IgD-negative memory B cell (primary cell): Measurements from ENCODE around the gene WDR76. TPM values are rescaled to one million over a fixed set of nuclear protein-coding genes. Genes with fewer than 3 reads are reported as not detected.
"Not testable (repeated sequence)": the region's sequence is repeated elsewhere in the genome, so short reads cannot be mapped to it uniquely, and the experiment has no call there.

Experiments used
- H3K27ac Mint-ChIP-seq, 3 donors: one replicate each; pipeline ENCODE4 v1.8.0; 2020 to 2022; ENCODE audit warnings: mild to moderate bottlenecking in 3 of 3, mixed read lengths in 3 of 3, moderate library complexity in 1 of 3
- H3K27me3 Mint-ChIP-seq: one replicate; pipeline ENCODE4 v1.8.0; 2021; ENCODE audit warnings: mixed read lengths
- H3K36me3 Mint-ChIP-seq: one replicate; pipeline ENCODE4 v1.8.0; 2020; ENCODE audit warnings: mild to moderate bottlenecking, mixed read lengths
- H3K4me1 Mint-ChIP-seq, 3 donors: one replicate each; pipeline ENCODE4 v1.8.0; 2020 to 2022; ENCODE audit warnings: mixed read lengths in 3 of 3, mild to moderate bottlenecking in 1 of 3
- H3K4me3 Mint-ChIP-seq, 4 donors: one replicate each; pipeline ENCODE4 v1.8.0; 2020 to 2022; ENCODE audit warnings: mild to moderate bottlenecking in 4 of 4, mixed read lengths in 4 of 4, moderate library complexity in 3 of 4
- H3K9me3 Mint-ChIP-seq, 3 donors: one replicate each; pipeline ENCODE4 v1.8.0; 2020 to 2021; ENCODE audit warnings: mixed read lengths in 3 of 3, mild to moderate bottlenecking in 1 of 3
- polyA plus RNA-seq: library from polyadenylated mRNA; unstranded; fragments of 300-500 nt; fragmentation: Illumina TruSeq; gene quantifications from one replicate; pipeline ENCODE4 v1.2.3, GENCODE V29; 2021

Gene WDR76
- polyA plus RNA-seq, 1 donor from 2014 or later: 6.8 TPM

- Mint-ChIP-seq H3K9me3 (no peaks in the 10 kb centered on the region), H3K27me3 (no peaks in the 10 kb centered on the region), H3K4me1 (peaks cover 24 to 35% (median 32%) of the 10 kb centered on the region in 3 donors), H3K36me3 (peaks cover 19% of the 10 kb centered on the region), H3K4me3 (peak within 1 kb of the TSS; percentile 94 to 100 (median 100)), H3K27ac (peak within 1 kb of the TSS; percentile 89 to 99 (median 99))
These were observed 26.3 kb upstream of the WDR76 start, which contains the start of gene HYPK for GRCh38 chr15:43800286-43801141. Gene HYPK, plus strand, starts transcription at chr15:43800599. Its CDS starts 24 bp downstream, at chr15:43800623.

- H3K4me3 Mint-ChIP-seq, H3K27ac Mint-ChIP-seq, H3K27me3 Mint-ChIP-seq, H3K9me3 Mint-ChIP-seq: not testable (repeated sequence)
- Mint-ChIP-seq H3K4me1 (peaks cover 25 to 35% (median 29%) of the 10 kb centered on the region in 3 donors), H3K36me3 (peaks cover 20% of the 10 kb centered on the region)
These were observed 24.1 kb upstream of the WDR76 start for GRCh38 chr15:43802676-43803075.

GRCh38 chr15:43808435-43808950, 18.3 kb upstream of the WDR76 start:
- Mint-ChIP-seq H3K9me3 (no peaks in the 10 kb centered on the region), H3K27ac (peak overlapping the region; percentile 82 to 94 (median 88)), H3K4me3 (peak overlapping the region in 3 of 4 donors; percentile 44 to 81 (median 71)), H3K36me3 (peaks cover 12% of the 10 kb centered on the region), H3K27me3 (no peaks in the 10 kb centered on the region), H3K4me1 (peaks cover 17 to 32% (median 18%) of the 10 kb centered on the region in 3 donors)

- H3K27ac Mint-ChIP-seq: peak overlapping the region; percentile 82 to 94 (median 88)
- peak overlapping the region; percentile 32 to 83 (median 62) for H3K4me3 Mint-ChIP-seq
- no peaks in the 10 kb centered on the region for H3K9me3 Mint-ChIP-seq
- peaks cover 17 to 32% (median 18%) of the 10 kb centered on the region in 3 donors for H3K4me1 Mint-ChIP-seq
- H3K27me3 Mint-ChIP-seq: no peaks in the 10 kb centered on the region
- H3K36me3 Mint-ChIP-seq: peaks cover 12% of the 10 kb centered on the region
These were observed 17.7 kb upstream of the WDR76 start for GRCh38 chr15:43808960-43809678.

GRCh38 chr15:43815064-43815463, 11.7 kb upstream of the WDR76 start:
- not testable (repeated sequence) for H3K4me3 Mint-ChIP-seq, H3K27me3 Mint-ChIP-seq, H3K4me1 Mint-ChIP-seq, H3K9me3 Mint-ChIP-seq, H3K36me3 Mint-ChIP-seq
- H3K27ac Mint-ChIP-seq: peak overlapping the region in 1 of 3 donors; percentile 40

- H3K9me3 Mint-ChIP-seq: no peaks in the 10 kb centered on the region
- H3K4me3 Mint-ChIP-seq: peak overlapping the region in 3 of 4 donors; percentile 43 to 89 (median 79)
- H3K4me1 Mint-ChIP-seq: peaks cover 17 to 24% (median 18%) of the 10 kb centered on the region in 3 donors
- peak overlapping the region in 1 of 3 donors; percentile 85 for H3K27ac Mint-ChIP-seq
- no peaks in the 10 kb centered on the region for H3K36me3 Mint-ChIP-seq
- H3K27me3 Mint-ChIP-seq: no peaks in the 10 kb centered on the region
These were observed 5.3 kb upstream of the WDR76 start for GRCh38 chr15:43821505-43821904.

- H3K4me1 Mint-ChIP-seq: peaks cover 34 to 41% (median 35%) of the 10 kb centered on the region in 3 donors
- peak within 1 kb of the TSS; percentile 79 to 98 (median 97) for H3K27ac Mint-ChIP-seq
- H3K36me3 Mint-ChIP-seq: no peaks in the 10 kb centered on the region
- H3K9me3 Mint-ChIP-seq: no peaks in the 10 kb centered on the region
- no peaks in the 10 kb centered on the region for H3K27me3 Mint-ChIP-seq
- peak within 1 kb of the TSS; percentile 94 to 100 (median 98) for H3K4me3 Mint-ChIP-seq
These were observed 2.2 kb upstream of the WDR76 start, which contains the start of gene MFAP1 for GRCh38 chr15:43824302-43825246. Gene MFAP1, minus strand, starts transcription at chr15:43824690. Its CDS starts 121 bp downstream, at chr15:43824569.

- H3K4me1 Mint-ChIP-seq: peaks cover 35 to 48% (median 39%) of the 10 kb centered on the region in 3 donors
- H3K27me3 Mint-ChIP-seq, H3K9me3 Mint-ChIP-seq: not testable (repeated sequence)
These were observed 1.5 kb upstream of the WDR76 start for GRCh38 chr15:43825305-43825704.

GRCh38 chr15:43826029-43826507, 734 bp upstream of the WDR76 start:
- Mint-ChIP-seq H3K9me3 (no peaks in the 10 kb centered on the region), H3K27ac (peak overlapping the region in 2 of 3 donors; percentile 39 to 43), H3K4me1 (peaks cover 33 to 51% (median 39%) of the 10 kb centered on the region in 3 donors), H3K4me3 (peak overlapping the region; percentile 89 to 96 (median 94)), H3K36me3 (no peaks in the 10 kb centered on the region), H3K27me3 (no peaks in the 10 kb centered on the region)

More at GRCh38 chr15:43825305-43825704, 1.5 kb upstream of the WDR76 start:
- not testable (repeated sequence) for H3K36me3 Mint-ChIP-seq
- Mint-ChIP-seq H3K27ac (peak overlapping the region in 1 of 3 donors; percentile 31), H3K4me3 (peak overlapping the region in 2 of 4 donors; percentile 58 to 94)

GRCh38 chr15:43828061-43828657, 1.4 kb downstream of the WDR76 start:
- H3K4me1 Mint-ChIP-seq: peaks cover 23 to 47% (median 35%) of the 10 kb centered on the region in 3 donors
- H3K9me3 Mint-ChIP-seq: no peaks in the 10 kb centered on the region
- no peaks in the 10 kb centered on the region for H3K36me3 Mint-ChIP-seq
- peak overlapping the region; percentile 89 to 96 (median 94) for H3K4me3 Mint-ChIP-seq
- peak overlapping the region; percentile 31 to 93 (median 43) for H3K27ac Mint-ChIP-seq
- no peaks in the 10 kb centered on the region for H3K27me3 Mint-ChIP-seq

GRCh38 chr15:43829951-43830540, 3.2 kb downstream of the WDR76 start:
- peak overlapping the region in 3 of 4 donors; percentile 18 to 81 (median 43) for H3K4me3 Mint-ChIP-seq
- H3K27me3 Mint-ChIP-seq, H3K27ac Mint-ChIP-seq, H3K36me3 Mint-ChIP-seq, H3K9me3 Mint-ChIP-seq: not testable (repeated sequence)
- peaks cover 17 to 38% (median 31%) of the 10 kb centered on the region in 3 donors for H3K4me1 Mint-ChIP-seq

GRCh38 chr15:43830691-43831275, 4.0 kb downstream of the WDR76 start:
- Mint-ChIP-seq H3K27ac (peak overlapping the region in 1 of 3 donors; percentile 10), H3K4me1 (peaks cover 17 to 38% (median 30%) of the 10 kb centered on the region in 3 donors), H3K4me3 (peak overlapping the region in 2 of 4 donors; percentile 32 to 81)
- not testable (repeated sequence) for H3K36me3 Mint-ChIP-seq, H3K9me3 Mint-ChIP-seq, H3K27me3 Mint-ChIP-seq
